Natural killer cell treated with Interleukin-12 subunit alpha and Interleukin-12 subunit beta and Interleukin-15 and Interleukin-18, amount 100 ng/mL, for 72 hours (primary cell): Measurements from ENCODE around the gene ORC5. TPM values are rescaled to one million over a fixed set of nuclear protein-coding genes. Genes with fewer than 3 reads are reported as not detected.

Experiments
- ATAC-seq, 2 donors: fragments of 150-1000 bp; cut with Tn5 transposase in 1 of 2; sonication (Bioruptor Pico), chemical (Tn5 transposase) in 1 of 2; 2 replicates each; pipeline ENCODE4 v1.10.0; 2021
- DNase-seq: peaks from one replicate; pipeline ENCODE4 v3.0.0; 2022; ENCODE audit warnings: low spot score
- H3K27ac Mint-ChIP-seq, 2 donors: 1 replicate in 1 of 2; 2 replicates in 1 of 2; pipeline ENCODE4 v1.8.0; 2022; ENCODE audit warnings: mixed read lengths in 2 of 2, mild to moderate bottlenecking in 1 of 2, moderate library complexity in 1 of 2
- H3K27me3 Mint-ChIP-seq, 2 donors: 1 replicate in 1 of 2; 2 replicates in 1 of 2; pipeline ENCODE4 v1.8.0; 2022; ENCODE audit warnings: mixed read lengths in 2 of 2
- H3K36me3 Mint-ChIP-seq: one replicate; pipeline ENCODE4 v1.8.0; 2022; ENCODE audit warnings: mixed read lengths
- H3K4me1 Mint-ChIP-seq, 2 donors: 1 replicate in 1 of 2; 2 replicates in 1 of 2; pipeline ENCODE4 v1.8.0; 2022; ENCODE audit warnings: low read depth in 2 of 2, mixed read lengths in 2 of 2, mild to moderate bottlenecking in 1 of 2
- H3K4me3 Mint-ChIP-seq: one replicate; pipeline ENCODE4 v1.8.0; 2022; ENCODE audit warnings: mixed read lengths
- H3K9me3 Mint-ChIP-seq: 2 replicates; pipeline ENCODE4 v1.8.0; 2022; ENCODE audit warnings: mixed read lengths
- total RNA-seq, 2 donors: library from RNA; stranded (reverse); gene quantifications; one replicate each; pipeline ENCODE4 v1.2.3, GENCODE V29; 2022

ORC5 gene
- total RNA-seq, 2 donors from 2014 or later, result 24.7 to 35.7 TPM

DNA sequence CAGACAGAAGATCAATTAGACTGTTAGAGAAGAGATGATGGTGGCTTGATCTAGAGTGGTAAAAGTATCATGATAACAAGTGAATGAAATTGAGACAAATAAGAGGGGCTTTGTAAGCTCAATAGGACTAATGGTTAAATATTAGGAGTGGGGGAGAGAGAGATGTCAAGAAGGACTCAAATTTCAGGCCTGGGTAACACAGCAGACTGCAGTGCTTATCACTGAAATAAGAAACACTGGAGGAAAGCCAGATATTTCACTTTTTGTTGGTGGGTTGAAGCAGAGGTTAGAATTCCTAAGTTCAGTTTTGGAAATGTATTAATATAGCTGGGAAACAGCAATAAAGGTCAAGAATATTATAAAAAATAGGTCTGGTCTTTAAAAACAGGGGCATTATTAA, 74.6 kb downstream of the ORC5 start:
- H3K4me3 Mint-ChIP-seq, result no peak overlapping the region
- H3K9me3 Mint-ChIP-seq, result no peaks in the 10 kb centered on the region
- peaks cover 22% of the 10 kb centered on the region for H3K36me3 Mint-ChIP-seq
- no peak for DNase-seq
- H3K4me1 Mint-ChIP-seq, result peaks cover 4 to 5% of the 10 kb centered on the region in 2 donors
- no peak overlapping the region for H3K27ac Mint-ChIP-seq
- no peaks in the 10 kb centered on the region for H3K27me3 Mint-ChIP-seq
- no peak for ATAC-seq

DNA sequence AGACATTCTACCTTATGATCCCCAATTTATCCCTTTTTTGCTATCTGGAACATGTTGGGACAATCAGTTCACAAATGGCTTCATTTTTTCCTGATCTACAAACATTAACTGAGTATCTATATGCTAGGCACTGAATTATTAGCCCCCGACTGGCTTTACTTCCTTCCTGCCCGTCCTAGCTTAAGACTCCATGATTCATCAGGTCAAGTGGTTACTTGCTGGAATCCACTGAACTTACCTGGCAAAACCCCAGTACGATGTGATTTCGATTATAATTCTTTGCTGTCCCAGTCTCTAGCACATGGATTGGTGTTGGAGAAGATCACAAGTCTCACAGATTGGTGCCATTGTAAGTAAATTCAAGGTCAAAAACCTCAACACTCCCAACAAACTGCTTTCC, 77.1 kb downstream of the ORC5 start:
- no peaks in the 10 kb centered on the region for H3K27me3 Mint-ChIP-seq
- peaks cover 22% of the 10 kb centered on the region for H3K36me3 Mint-ChIP-seq
- no peaks in the 10 kb centered on the region for H3K9me3 Mint-ChIP-seq
- H3K4me1 Mint-ChIP-seq, result peaks cover 0 to 4% of the 10 kb centered on the region in 2 donors
- no peak overlapping the region for H3K4me3 Mint-ChIP-seq
- DNase-seq, result no peak
- H3K27ac Mint-ChIP-seq, result no peak overlapping the region
- ATAC-seq, result no peak

DNA sequence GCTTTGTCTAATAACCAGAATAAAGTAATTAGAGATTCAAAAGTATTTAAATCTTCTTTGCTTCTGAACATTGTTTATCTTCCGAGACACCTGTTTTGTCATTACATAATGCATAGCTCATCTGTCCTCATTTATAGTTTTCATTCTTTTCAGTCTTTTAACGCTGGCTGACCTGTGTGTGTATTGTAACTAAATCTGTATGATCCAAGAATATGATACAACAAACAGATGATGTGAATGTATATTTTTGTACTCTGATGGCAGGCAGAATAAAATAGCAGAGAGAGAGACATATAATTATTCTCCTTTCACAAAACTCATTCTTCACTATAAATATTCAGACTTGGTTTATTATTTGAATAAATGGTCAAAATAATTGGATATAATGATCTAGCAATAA, 80.6 kb downstream of the ORC5 start:
- no peak overlapping the region for H3K4me3 Mint-ChIP-seq
- no peak for ATAC-seq
- no peak overlapping the region for H3K27ac Mint-ChIP-seq
- peaks cover 27% of the 10 kb centered on the region for H3K36me3 Mint-ChIP-seq
- no peak for DNase-seq
- no peaks in the 10 kb centered on the region for H3K9me3 Mint-ChIP-seq
- peaks cover 0 to 4% of the 10 kb centered on the region in 2 donors for H3K4me1 Mint-ChIP-seq
- H3K27me3 Mint-ChIP-seq, result no peaks in the 10 kb centered on the region

DNA sequence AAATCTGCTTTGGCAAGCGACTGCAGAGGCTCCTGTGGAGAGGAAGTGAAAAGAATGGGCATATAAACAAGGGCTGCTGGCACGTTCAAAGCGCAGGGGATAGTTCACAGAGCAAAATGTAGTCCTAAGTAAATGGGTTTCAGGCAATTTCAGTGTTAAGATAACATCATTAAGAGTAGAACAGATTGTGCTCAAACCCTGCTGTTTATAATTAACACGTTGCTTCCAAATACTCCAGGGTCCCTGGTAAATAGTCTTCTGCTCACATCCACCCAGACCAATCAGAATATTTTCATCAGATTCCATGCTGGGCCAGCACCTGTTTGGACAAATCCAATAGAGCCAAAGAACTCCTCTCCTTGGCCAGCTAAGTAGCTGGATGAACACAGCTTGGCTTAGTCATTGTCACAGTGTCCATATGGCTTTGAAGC, 81.4 kb downstream of the ORC5 start:
- H3K36me3 Mint-ChIP-seq, result peaks cover 26% of the 10 kb centered on the region

DNA sequence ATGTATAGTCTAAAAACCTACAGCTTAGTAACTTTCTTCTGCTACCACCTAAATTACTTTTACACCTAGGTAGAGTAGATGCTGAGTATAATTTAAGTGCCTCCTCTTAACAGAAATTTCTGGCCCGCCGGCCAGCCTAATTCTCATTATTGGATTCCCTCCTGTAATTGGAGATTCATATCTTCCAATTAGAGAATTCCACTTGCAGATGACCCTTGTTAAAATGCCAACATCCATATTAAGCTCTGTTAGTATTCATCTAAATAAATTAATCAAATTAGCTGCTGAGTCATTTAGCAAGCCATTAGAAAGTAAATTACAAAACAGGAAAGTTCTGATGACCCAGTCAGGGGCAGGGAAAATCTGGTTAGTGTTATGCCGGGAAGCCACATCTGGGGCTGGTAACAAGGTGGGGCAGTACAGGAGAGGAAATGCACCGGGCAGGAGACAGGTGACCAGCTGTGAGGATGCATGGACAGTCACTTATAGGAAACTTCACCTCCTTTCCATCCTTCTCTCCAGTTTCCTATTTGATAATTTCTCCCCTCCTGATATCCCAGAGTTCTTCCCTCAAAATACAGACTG, 82.8 kb downstream of the ORC5 start:
- Mint-ChIP-seq H3K9me3 (peaks cover 4% of the 10 kb centered on the region), H3K36me3 (peaks cover 12% of the 10 kb centered on the region), H3K27ac (no peak overlapping the region), H3K4me3 (no peak overlapping the region), H3K27me3 (no peaks in the 10 kb centered on the region), H3K4me1 (no peaks in the 10 kb centered on the region)
- ATAC-seq, result no peak
- no peak for DNase-seq

More for the DNA sequence above, 81.4 kb downstream of the ORC5 start:
- ATAC-seq (no peak), DNase-seq (no peak)
- Mint-ChIP-seq H3K27me3 (no peaks in the 10 kb centered on the region), H3K27ac (no peak overlapping the region), H3K4me1 (peaks cover 0 to 4% of the 10 kb centered on the region in 2 donors), H3K9me3 (peaks cover 4% of the 10 kb centered on the region), H3K4me3 (no peak overlapping the region)

DNA sequence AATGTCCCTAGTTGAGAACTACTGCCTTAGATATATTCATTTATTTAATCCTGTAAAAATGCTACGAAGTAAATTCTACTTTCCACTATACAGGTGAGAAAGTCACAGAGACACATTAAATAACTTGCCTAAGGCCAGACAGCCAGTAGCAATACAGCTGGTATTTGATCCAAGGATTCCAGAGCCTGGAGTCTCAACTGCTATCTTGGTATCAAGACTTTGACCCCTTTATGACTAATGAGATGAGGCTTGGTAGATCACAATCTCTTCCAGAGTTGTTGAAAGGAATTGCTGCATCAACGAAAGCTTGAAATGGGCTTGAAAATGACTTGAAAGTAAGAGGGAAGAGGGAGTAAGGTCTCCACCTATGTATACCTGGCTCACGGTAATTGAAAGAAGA, 83.3 kb downstream of the ORC5 start:
- Mint-ChIP-seq H3K27me3 (no peaks in the 10 kb centered on the region), H3K27ac (no peak overlapping the region), H3K36me3 (peaks cover 11% of the 10 kb centered on the region), H3K4me1 (no peaks in the 10 kb centered on the region), H3K4me3 (no peak overlapping the region), H3K9me3 (peaks cover 4% of the 10 kb centered on the region)
- ATAC-seq, result no peak
- no peak for DNase-seq

DNA sequence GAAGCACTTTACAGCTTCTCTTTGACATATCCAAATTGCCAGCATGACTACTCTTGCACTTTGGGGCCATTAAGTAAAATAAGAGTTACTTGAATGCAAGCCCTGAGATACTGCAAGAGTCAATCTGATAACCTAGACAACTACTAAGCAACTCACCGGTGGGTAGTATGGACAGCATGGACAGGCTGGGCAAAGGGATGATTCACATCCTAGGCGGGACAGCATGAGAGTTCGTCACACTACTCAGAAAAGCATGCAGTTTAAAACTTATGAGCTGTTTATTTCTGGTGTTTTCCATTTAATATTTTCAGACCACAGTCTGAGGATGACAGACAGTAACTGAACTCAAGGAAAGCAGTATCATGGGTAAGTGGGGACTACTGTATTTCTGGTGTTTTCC, 84.0 kb downstream of the ORC5 start:
- H3K27ac Mint-ChIP-seq, result no peak overlapping the region
- no peaks in the 10 kb centered on the region for H3K4me1 Mint-ChIP-seq
- no peak for DNase-seq
- peaks cover 11% of the 10 kb centered on the region for H3K36me3 Mint-ChIP-seq
- H3K4me3 Mint-ChIP-seq, result no peak overlapping the region
- ATAC-seq, result no peak
- H3K9me3 Mint-ChIP-seq, result peaks cover 4% of the 10 kb centered on the region
- no peaks in the 10 kb centered on the region for H3K27me3 Mint-ChIP-seq

DNA sequence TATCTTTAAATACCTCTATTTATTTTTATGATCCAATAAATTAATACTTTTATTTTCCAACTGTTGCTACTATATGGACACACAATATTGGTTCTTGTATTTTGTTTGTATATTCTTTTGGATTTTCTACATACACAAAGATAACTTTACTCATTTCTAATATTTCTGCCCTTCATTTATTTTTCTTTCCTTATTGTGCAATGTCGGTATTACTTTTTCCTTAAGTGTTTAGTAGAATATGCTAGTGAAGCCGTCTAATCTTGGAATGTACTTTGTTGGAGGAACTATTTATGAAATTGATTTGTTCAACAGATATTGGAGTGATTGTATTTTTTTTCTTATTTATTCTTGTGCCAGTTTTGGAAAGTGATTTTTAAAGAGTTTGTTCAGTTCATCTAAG, 94.0 kb downstream of the ORC5 start:
- peaks cover 13 to 31% of the 10 kb centered on the region in 2 donors for H3K27me3 Mint-ChIP-seq
- DNase-seq (no peak), ATAC-seq (no peak)

DNA sequence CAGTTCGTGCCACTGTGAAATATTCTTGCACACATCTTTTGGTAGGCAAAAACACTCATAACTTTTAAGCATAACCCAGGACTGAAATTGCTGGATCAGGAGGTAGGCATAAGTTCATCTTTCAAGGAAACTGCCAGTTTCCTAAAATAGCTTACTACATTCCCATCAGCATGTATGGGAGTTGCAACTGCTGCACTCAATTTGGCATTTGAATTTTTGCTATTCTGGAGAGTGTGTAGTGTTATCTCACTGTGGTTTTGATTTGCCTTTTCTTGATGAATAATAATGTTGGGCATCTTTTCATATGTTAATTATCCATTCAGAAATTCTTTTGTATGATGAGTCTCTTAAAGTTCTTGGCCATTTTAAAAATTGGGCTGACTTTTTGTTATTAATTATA, 95.2 kb downstream of the ORC5 start:
- Mint-ChIP-seq H3K27ac (no peak overlapping the region), H3K27me3 (peaks cover 15 to 31% of the 10 kb centered on the region in 2 donors), H3K4me3 (no peak overlapping the region), H3K9me3 (no peaks in the 10 kb centered on the region), H3K4me1 (no peaks in the 10 kb centered on the region), H3K36me3 (no peaks in the 10 kb centered on the region)
- no peak for ATAC-seq
- DNase-seq, result no peak

More for the DNA sequence above, 94.0 kb downstream of the ORC5 start:
- Mint-ChIP-seq H3K9me3 (no peaks in the 10 kb centered on the region), H3K27ac (no peak overlapping the region), H3K4me1 (no peaks in the 10 kb centered on the region), H3K36me3 (no peaks in the 10 kb centered on the region), H3K4me3 (no peak overlapping the region)

DNA sequence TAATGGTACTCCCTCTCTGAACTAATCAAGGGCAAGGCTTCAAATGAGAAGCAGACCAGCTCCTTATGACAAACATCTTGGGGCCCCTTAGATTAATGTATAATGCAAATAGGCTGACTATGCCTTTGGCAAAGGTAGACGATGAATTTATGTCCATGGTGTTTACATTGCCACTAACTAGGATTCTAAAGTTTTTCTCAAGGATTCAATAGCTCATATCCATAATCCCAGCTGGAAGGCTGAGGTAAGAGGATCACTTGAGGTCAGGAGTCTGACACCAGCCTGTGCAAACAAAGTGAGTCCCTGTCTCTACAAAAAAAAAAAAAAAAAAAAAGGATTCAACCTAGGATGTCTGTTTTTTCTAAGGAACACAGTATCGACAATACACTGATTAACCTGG, 96.5 kb downstream of the ORC5 start:
- no peak overlapping the region for H3K27ac Mint-ChIP-seq
- no peaks in the 10 kb centered on the region for H3K36me3 Mint-ChIP-seq
- DNase-seq, result no peak
- ATAC-seq, result no peak
- H3K9me3 Mint-ChIP-seq, result no peaks in the 10 kb centered on the region
- peaks cover 15 to 25% of the 10 kb centered on the region in 2 donors for H3K27me3 Mint-ChIP-seq
- no peaks in the 10 kb centered on the region for H3K4me1 Mint-ChIP-seq
- no peak overlapping the region for H3K4me3 Mint-ChIP-seq

DNA sequence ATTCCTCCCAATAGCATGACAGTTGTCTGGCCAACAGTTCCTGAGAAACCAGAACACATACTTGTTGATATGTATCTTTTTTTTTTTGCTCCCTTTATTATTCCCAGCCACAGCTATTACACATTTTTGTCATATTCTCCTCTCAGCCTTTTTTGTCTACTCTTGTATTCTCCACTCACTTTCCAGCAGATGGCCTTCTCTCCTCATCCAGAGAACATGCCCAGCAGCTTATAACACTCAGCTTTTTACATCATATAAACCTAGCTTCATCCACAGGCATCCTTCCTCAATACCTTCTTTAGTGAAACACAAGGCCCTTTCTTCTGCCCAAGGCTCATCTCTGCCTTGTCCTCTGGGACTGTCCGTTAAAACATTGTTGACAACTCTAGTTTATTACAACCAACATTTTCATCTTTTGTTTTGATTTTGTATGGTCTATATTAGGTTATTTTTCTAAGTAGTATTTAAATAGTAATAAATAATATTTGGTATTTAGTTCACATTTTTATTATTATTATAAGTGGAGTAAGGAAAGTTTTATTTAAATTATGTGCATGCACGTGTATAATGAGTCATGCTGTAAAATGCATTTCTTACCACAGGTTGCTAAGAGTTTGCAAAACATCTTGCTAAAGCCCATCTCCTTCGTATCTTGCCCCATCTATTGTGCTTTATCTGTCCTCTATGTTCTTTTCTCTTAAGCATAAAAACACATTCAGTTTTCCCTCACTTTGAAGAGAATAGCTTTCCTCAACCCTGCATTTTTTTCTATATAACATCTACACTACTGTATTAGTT, 101.5 kb downstream of the ORC5 start:
- peaks cover 6 to 11% of the 10 kb centered on the region in 2 donors for H3K27me3 Mint-ChIP-seq
- no peak for DNase-seq
- H3K9me3 Mint-ChIP-seq, result no peaks in the 10 kb centered on the region
- no peak overlapping the region for H3K4me3 Mint-ChIP-seq
- no peak overlapping the region for H3K27ac Mint-ChIP-seq
- ATAC-seq, result no peak
- no peaks in the 10 kb centered on the region for H3K4me1 Mint-ChIP-seq
- no peaks in the 10 kb centered on the region for H3K36me3 Mint-ChIP-seq

DNA sequence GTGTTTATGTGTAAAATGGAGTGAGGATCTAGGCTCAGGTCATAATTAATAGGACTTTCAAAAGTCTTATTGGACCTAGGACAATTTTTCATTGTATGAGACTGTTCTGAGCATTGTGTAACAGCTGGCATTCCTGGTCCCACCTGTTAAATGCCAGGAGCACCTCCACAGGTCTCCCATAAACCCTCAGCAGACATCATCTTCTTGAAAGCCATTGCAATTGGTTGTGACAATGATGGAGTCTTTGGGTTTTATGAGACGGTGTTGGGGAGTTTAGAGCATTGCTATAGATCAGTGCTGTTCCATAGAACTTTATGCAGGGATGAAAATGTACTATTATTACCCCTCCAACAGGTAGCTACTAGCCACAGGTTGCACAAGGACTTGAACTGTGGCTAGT, 108.9 kb downstream of the ORC5 start:
- Mint-ChIP-seq H3K36me3 (no peaks in the 10 kb centered on the region), H3K4me1 (no peaks in the 10 kb centered on the region), H3K9me3 (no peaks in the 10 kb centered on the region), H3K4me3 (no peak overlapping the region), H3K27me3 (peaks cover under 1 to 23% of the 10 kb centered on the region in 2 donors), H3K27ac (no peak overlapping the region)
- no peak for ATAC-seq
- DNase-seq, result no peak

DNA sequence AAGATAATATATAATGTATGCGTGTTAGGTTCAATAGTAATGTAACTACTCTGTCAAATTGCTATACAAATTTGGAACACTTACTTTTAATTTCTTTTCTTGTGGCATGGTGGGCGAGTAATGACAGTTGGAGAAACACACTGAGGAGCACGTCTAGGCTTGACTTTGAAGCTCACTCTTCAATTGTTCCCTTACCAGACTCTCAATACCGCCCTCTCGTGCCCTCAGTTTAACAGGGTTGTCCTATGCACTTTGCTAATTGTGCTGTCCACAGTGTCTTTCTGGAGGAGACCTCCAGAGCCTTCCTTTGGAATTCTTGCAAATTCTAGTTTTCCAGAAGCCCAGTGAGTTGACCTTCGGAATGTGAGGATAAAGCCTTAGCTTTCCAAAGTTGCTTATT, 111.1 kb downstream of the ORC5 start:
- no peaks in the 10 kb centered on the region for H3K4me1 Mint-ChIP-seq
- no peak overlapping the region for H3K27ac Mint-ChIP-seq
- no peaks in the 10 kb centered on the region for H3K36me3 Mint-ChIP-seq
- DNase-seq (no peak), ATAC-seq (no peak)
- peaks cover 4 to 34% of the 10 kb centered on the region in 2 donors for H3K27me3 Mint-ChIP-seq
- H3K4me3 Mint-ChIP-seq, result no peak overlapping the region
- no peaks in the 10 kb centered on the region for H3K9me3 Mint-ChIP-seq

DNA sequence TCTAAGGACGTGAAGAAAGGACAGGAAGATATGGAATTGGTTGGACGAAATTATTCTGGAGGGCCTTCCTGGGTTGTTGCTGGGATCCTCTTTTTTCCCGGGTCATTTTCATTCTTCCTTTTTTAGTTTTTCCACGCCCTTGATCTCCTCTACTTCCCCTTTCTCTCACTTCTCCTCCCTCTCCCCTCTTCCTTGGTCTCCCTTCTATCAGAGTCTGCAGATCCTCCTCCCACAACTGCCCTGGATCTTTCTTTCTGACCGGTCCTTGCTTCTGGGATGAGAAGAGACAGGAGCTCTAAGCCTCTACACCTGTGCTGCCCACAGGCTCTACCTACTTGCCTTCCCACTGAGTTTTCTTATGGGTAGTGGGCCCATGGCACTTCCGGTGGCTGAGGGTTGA, 114.7 kb downstream of the ORC5 start:
- Mint-ChIP-seq H3K27me3 (peaks cover 15 to 49% of the 10 kb centered on the region in 2 donors), H3K9me3 (no peaks in the 10 kb centered on the region), H3K27ac (no peak overlapping the region), H3K4me3 (no peak overlapping the region), H3K4me1 (no peaks in the 10 kb centered on the region), H3K36me3 (no peaks in the 10 kb centered on the region)
- ATAC-seq (no peak), DNase-seq (no peak)
